ENCODE data around the gene GAPVD1.
"Not testable (repeated sequence)": the region's sequence is repeated elsewhere in the genome, so short reads cannot be mapped to it uniquely, and the experiment has no call there.

- TF ChIP-seq POLR2A (IDR thresholded peaks at IDR 0.05), result not testable (repeated sequence)
- TF ChIP-seq, protein P1, sequence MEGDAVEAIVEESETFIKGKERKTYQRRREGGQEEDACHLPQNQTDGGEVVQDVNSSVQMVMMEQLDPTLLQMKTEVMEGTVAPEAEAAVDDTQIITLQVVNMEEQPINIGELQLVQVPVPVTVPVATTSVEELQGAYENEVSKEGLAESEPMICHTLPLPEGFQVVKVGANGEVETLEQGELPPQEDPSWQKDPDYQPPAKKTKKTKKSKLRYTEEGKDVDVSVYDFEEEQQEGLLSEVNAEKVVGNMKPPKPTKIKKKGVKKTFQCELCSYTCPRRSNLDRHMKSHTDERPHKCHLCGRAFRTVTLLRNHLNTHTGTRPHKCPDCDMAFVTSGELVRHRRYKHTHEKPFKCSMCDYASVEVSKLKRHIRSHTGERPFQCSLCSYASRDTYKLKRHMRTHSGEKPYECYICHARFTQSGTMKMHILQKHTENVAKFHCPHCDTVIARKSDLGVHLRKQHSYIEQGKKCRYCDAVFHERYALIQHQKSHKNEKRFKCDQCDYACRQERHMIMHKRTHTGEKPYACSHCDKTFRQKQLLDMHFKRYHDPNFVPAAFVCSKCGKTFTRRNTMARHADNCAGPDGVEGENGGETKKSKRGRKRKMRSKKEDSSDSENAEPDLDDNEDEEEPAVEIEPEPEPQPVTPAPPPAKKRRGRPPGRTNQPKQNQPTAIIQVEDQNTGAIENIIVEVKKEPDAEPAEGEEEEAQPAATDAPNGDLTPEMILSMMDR (IDR thresholded peaks at IDR 0.05), result not testable (repeated sequence)
Observed at GRCh38 chr9:125234099-125234498, 27.5 kb upstream of the GAPVD1 start.

Data from esophagus squamous epithelium (tissue), 4 donors.